Neural progenitor cell (in vitro differentiated cells): ENCODE measurements around the gene C20orf96.

ENCODE experiments used
- CTCF ChIP-seq: fragments of 200-600 bp; sonication (generic); IDR thresholded peaks from 2 replicates; pipeline ENCODE4 v1.5.1; 2017; ENCODE audit warnings: antibody characterized with exemption, mild to moderate bottlenecking
- EZH2 ChIP-seq: fragments of 200-600 bp; sonication (generic); IDR thresholded peaks from 2 replicates; pipeline ENCODE4 v1.6.1; 2017; ENCODE audit warnings: antibody characterized with exemption, mild to moderate bottlenecking, moderate library complexity
- EZH2phosphoT487 ChIP-seq: fragments of 200-600 bp; sonication (generic); IDR thresholded peaks from 2 replicates; pipeline ENCODE4 v1.6.1; 2017; ENCODE audit warnings: antibody characterized with exemption

- TF ChIP-seq CTCF = no peak
- TF ChIP-seq EZH2 = no peak
- TF ChIP-seq EZH2phosphoT487 = no peak
These were observed 23.4 kb upstream of the C20orf96 start for GRCh38 chr20:313948-314347.
